Mesothelial cell of epicardium (in vitro differentiated cells): ENCODE data around the gene SNTG2. TPM values are rescaled to one million over a fixed set of nuclear protein-coding genes. Genes with fewer than 3 reads are reported as not detected.

Experiments used
- DNase-seq, 2 experiments: peaks; one replicate each; pipeline ENCODE4 v3.0.0; 2021; ENCODE audit warnings: low spot score in 2 of 2; ENCODE audit not compliant: unreplicated experiment in 2 of 2
- H3K27ac Mint-ChIP-seq: 2 replicates; pipeline ENCODE4 v1.8.0; 2021; ENCODE audit warnings: mixed read lengths
- H3K27me3 Mint-ChIP-seq: 2 replicates; pipeline ENCODE4 v1.8.0; 2021; ENCODE audit warnings: low read depth, mixed read lengths
- H3K36me3 Mint-ChIP-seq: 2 replicates; pipeline ENCODE4 v1.8.0; 2021; ENCODE audit warnings: mixed read lengths
- H3K4me1 Mint-ChIP-seq: 2 replicates; pipeline ENCODE4 v1.8.0; 2021; ENCODE audit warnings: mixed read lengths
- H3K4me3 Mint-ChIP-seq: 2 replicates; pipeline ENCODE4 v1.8.0; 2021; ENCODE audit warnings: mild to moderate bottlenecking, moderate library complexity, mixed read lengths
- H3K9me3 Mint-ChIP-seq: 2 replicates; pipeline ENCODE4 v1.8.0; 2021; ENCODE audit warnings: mixed read lengths
- total RNA-seq: library from RNA; stranded (reverse); gene quantifications from 3 replicates; pipeline ENCODE4 v1.2.1, GENCODE V29; 2021
- TF ChIP-seq, protein P1 (sequence below): fragments of 200-600 bp; sonication (generic); IDR thresholded peaks from one replicate; pipeline ENCODE4 v1.5.0; 2021; ENCODE audit warnings: antibody characterized with exemption; ENCODE audit not compliant: unreplicated experiment

The SNTG2 gene
- total RNA-seq, 1 donor from 2014 or later, result not detected

DNA sequence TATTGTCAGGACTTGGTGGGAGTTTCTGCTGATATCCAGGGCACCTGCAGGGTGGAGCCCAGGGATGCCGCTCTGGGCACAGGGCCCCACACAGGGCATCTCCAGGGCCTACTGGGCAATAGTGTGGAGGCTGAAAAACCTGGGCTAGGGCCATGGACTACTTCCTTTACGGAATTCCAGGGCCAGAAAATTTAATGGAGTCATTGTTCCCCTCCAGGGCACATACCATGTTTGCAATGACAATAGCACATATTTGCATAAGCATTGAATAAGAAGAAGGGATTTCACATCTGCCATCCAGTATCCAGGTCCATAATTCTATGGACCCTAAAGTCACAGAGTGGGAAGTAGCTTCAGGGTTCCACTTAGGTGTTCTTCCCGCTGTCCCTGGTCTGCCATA is 358.9 kb downstream of the SNTG2 start:
- Mint-ChIP-seq H3K27ac (no peak overlapping the region), H3K4me3 (no peak overlapping the region), H3K36me3 (no peaks in the 10 kb centered on the region), H3K9me3 (no peaks in the 10 kb centered on the region), H3K27me3 (peaks cover 9% of the 10 kb centered on the region), H3K4me1 (no peaks in the 10 kb centered on the region)
- TF ChIP-seq, protein P1, sequence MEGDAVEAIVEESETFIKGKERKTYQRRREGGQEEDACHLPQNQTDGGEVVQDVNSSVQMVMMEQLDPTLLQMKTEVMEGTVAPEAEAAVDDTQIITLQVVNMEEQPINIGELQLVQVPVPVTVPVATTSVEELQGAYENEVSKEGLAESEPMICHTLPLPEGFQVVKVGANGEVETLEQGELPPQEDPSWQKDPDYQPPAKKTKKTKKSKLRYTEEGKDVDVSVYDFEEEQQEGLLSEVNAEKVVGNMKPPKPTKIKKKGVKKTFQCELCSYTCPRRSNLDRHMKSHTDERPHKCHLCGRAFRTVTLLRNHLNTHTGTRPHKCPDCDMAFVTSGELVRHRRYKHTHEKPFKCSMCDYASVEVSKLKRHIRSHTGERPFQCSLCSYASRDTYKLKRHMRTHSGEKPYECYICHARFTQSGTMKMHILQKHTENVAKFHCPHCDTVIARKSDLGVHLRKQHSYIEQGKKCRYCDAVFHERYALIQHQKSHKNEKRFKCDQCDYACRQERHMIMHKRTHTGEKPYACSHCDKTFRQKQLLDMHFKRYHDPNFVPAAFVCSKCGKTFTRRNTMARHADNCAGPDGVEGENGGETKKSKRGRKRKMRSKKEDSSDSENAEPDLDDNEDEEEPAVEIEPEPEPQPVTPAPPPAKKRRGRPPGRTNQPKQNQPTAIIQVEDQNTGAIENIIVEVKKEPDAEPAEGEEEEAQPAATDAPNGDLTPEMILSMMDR, result no peak
- no peak for DNase-seq

DNA sequence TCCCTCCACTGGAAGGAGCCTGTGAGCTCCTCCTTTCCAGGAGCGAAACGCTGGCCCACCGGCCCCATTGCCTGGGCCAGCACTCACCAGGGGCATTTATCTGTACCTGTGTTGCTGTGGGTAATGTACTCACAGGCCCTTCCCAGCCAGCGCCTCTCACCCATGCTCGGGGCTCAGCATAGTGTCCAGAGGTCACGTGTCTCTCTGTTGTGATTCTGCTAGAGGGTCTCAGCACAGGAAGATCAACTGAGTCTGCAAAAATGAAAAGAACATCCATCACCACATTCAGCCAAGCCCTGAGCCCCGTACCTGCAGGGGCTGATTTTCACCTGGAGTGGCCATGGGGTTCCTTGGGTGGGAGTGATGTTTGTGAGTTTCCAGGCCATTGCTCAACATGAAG is 359.6 kb downstream of the SNTG2 start:
- TF ChIP-seq, protein P1, result no peak
- H3K27me3 Mint-ChIP-seq, result peaks cover 14% of the 10 kb centered on the region

DNA sequence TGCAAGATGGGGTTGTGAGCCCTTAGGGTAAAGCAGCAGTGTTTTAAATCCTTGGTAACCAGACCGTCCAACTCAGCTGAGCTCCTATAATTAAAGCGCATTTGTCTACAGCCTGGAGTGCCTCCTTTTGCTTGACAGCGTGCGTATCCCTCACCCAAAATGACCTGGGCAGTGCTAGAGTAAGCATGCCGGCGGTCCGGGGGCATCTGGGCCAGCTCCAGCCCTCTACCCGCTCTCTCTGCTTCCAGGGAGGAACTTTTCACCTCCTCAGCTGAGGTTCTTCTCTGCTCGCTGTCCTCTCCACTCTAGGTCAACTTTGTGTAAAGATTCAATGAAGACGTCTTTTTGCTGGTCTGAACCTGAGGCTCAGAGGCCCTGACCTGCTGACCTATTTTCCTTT is 360.2 kb downstream of the SNTG2 start:
- H3K4me3 Mint-ChIP-seq, result no peak overlapping the region
- H3K27ac Mint-ChIP-seq, result no peak overlapping the region
- H3K27me3 Mint-ChIP-seq, result peaks cover 16% of the 10 kb centered on the region
- no peak for DNase-seq
- no peaks in the 10 kb centered on the region for H3K9me3 Mint-ChIP-seq
- TF ChIP-seq, protein P1, result no peak
- H3K36me3 Mint-ChIP-seq, result no peaks in the 10 kb centered on the region
- H3K4me1 Mint-ChIP-seq, result no peaks in the 10 kb centered on the region

More for the DNA sequence above, 359.6 kb downstream of the SNTG2 start:
- H3K4me1 Mint-ChIP-seq, result no peaks in the 10 kb centered on the region
- no peak overlapping the region for H3K4me3 Mint-ChIP-seq
- no peak overlapping the region for H3K27ac Mint-ChIP-seq
- no peak for DNase-seq
- no peaks in the 10 kb centered on the region for H3K36me3 Mint-ChIP-seq
- H3K9me3 Mint-ChIP-seq, result no peaks in the 10 kb centered on the region

- Mint-ChIP-seq H3K9me3 (no peaks in the 10 kb centered on the region), H3K27me3 (peaks cover 16% of the 10 kb centered on the region), H3K36me3 (no peaks in the 10 kb centered on the region), H3K4me1 (no peaks in the 10 kb centered on the region), H3K4me3 (no peak overlapping the region), H3K27ac (no peak overlapping the region)
- TF ChIP-seq, protein P1, result no peak
- DNase-seq, result no peak
Measured at GRCh38 chr2:1313240-1313924, 362.7 kb downstream of the SNTG2 start.

DNA sequence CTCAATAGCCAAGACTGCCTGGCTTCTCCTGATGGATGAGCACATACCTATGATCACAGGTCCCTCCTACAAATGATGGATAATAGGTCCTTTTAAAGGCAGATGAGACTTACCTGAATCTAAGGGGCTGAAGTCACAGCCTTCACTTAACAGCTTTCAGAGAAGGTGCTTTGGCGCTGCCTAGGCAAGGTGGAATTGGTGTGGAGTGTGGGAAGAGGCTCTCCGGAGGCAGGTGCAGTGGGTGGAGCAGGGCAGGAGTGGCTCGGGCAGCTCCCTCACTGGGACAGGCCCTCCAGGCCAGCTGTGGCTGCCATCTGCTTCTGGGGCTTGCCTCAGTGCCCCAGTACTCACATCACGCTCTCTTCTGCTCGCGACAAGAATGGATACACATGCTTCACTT is 363.6 kb downstream of the SNTG2 start:
- DNase-seq, result no peak
- H3K4me1 Mint-ChIP-seq, result no peaks in the 10 kb centered on the region
- peaks cover 16% of the 10 kb centered on the region for H3K27me3 Mint-ChIP-seq
- no peaks in the 10 kb centered on the region for H3K9me3 Mint-ChIP-seq
- H3K4me3 Mint-ChIP-seq, result no peak overlapping the region
- no peaks in the 10 kb centered on the region for H3K36me3 Mint-ChIP-seq
- H3K27ac Mint-ChIP-seq, result no peak overlapping the region
- TF ChIP-seq, protein P1, result no peak
